ENCODE data around the gene PLTP. TPM values are rescaled to one million over a fixed set of nuclear protein-coding genes. Genes with fewer than 3 reads are reported as not detected.
A peak's percentile ranks its signal among the peaks of the same experiment; 100 is the strongest.

PLTP gene
- polyA plus RNA-seq, 3 donors, result 1.6 to 3.0 (median 2.9) TPM

DNA sequence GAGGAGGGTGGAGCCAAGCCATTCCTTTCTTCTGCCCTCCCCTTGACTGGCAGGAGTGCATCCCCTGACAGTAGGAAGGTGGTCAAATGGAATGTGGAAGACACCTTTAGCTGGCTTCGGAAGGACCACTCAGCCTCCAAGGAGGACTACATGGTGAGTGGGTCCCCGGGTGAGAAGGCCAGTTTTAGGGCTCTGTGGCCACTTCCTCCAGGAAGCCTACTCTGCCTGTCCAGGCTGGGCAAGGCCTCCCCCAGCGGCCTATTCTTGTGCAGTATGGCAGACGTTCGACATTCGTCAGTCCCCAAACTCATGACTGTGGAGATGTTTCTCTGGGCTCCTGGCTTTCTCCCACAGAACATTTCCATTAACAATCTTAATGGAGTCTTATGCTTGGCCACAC is 31.7 kb upstream of the PLTP start:
- WGBS (ENCODE audit: insufficient coverage), result 100% methylated on average over 2 of the region's 6 CpGs
- Mint-ChIP-seq H3K4me1 (peaks cover 36% of the 10 kb centered on the region), H3K4me3 (no peak overlapping the region), H3K27ac (peak overlapping the region; percentile 88 to 99 (median 98)), H3K36me3 (peaks cover 78 to 95% of the 10 kb centered on the region in 2 donors), H3K27me3 (ENCODE audit: low read depth in 3 of 3) (no peaks in the 10 kb centered on the region), H3K9me3 (no peaks in the 10 kb centered on the region)
- H3K9ac ChIP-seq (ENCODE audit: insufficient read depth, low read length, poor library complexity, severe bottlenecking), result no peak overlapping the region
- H3K27ac ChIP-seq (ENCODE audit: low read depth in 1 of 2, low read length in 2 of 2), result peak overlapping the region; percentile 72 to 82
- peaks cover 40 to 50% of the 10 kb centered on the region in 2 donors for H3K4me1 ChIP-seq (ENCODE audit: control insufficient read depth in 1 of 2, insufficient read depth in 2 of 2, low read length in 2 of 2)
- H3K79me2 ChIP-seq (ENCODE audit: insufficient read depth, low read length), result peaks cover under 1% of the 10 kb centered on the region
- peaks cover 33% of the 10 kb centered on the region for H4K20me1 ChIP-seq (ENCODE audit: insufficient read depth, low read length)
- H3K9me3 ChIP-seq (replicated peaks in 1 of 2; ENCODE audit: control insufficient read depth in 1 of 2, insufficient read depth in 1 of 2, low read length in 2 of 2), result no peaks in the 10 kb centered on the region
- TF ChIP-seq, protein P1, sequence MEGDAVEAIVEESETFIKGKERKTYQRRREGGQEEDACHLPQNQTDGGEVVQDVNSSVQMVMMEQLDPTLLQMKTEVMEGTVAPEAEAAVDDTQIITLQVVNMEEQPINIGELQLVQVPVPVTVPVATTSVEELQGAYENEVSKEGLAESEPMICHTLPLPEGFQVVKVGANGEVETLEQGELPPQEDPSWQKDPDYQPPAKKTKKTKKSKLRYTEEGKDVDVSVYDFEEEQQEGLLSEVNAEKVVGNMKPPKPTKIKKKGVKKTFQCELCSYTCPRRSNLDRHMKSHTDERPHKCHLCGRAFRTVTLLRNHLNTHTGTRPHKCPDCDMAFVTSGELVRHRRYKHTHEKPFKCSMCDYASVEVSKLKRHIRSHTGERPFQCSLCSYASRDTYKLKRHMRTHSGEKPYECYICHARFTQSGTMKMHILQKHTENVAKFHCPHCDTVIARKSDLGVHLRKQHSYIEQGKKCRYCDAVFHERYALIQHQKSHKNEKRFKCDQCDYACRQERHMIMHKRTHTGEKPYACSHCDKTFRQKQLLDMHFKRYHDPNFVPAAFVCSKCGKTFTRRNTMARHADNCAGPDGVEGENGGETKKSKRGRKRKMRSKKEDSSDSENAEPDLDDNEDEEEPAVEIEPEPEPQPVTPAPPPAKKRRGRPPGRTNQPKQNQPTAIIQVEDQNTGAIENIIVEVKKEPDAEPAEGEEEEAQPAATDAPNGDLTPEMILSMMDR (IDR thresholded peaks at IDR 0.05), result no peak
- no peak overlapping the region for H3K4me3 ChIP-seq (replicated peaks in 1 of 3; ENCODE audit: low read depth in 2 of 3, low read length in 3 of 3)
- no peak overlapping the region for H2AFZ ChIP-seq (ENCODE audit: insufficient read depth, low read depth, low read length, poor library complexity, severe bottlenecking)
- H3K27me3 ChIP-seq (ENCODE audit: control insufficient read depth in 2 of 2, insufficient read depth in 2 of 2, low read length in 2 of 2), result no peaks in the 10 kb centered on the region
- DNase-seq, result peak in 1 of 3 donors; percentile 23
- peaks cover 75 to 96% of the 10 kb centered on the region in 2 donors for H3K36me3 ChIP-seq (replicated peaks in 1 of 2; ENCODE audit: control insufficient read depth in 1 of 2, insufficient read depth in 2 of 2, low read length in 2 of 2)
- no peak overlapping the region for H3K4me2 ChIP-seq (replicated peaks; ENCODE audit: extremely low read depth, low read length, poor library complexity, severe bottlenecking)
- intact Hi-C loops (cut with micrococcal nuclease), result no loop called here

DNA sequence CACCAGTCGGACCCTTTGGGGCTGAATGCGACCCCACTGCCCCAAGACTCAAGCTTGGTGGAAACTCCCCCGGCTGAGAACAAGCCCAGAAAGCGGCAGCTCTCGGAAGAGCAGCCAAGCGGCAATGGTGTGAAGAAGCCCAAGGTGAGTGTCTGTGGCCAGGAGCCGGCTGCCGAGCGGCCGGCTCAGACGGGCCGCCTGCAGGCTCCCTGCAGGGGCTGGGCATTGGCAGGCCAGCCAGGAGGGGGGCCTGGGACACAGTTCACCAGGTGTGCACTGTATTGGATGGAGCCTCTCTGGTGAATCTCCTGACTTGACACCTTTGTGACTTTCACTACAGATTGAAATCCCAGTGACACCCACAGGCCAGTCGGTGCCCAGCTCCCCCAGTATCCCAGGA is 28.5 kb upstream of the PLTP start:
- Mint-ChIP-seq H3K36me3 (peaks cover 68 to 86% of the 10 kb centered on the region in 2 donors), H3K27me3 (ENCODE audit: low read depth in 3 of 3) (no peaks in the 10 kb centered on the region), H3K27ac (peak overlapping the region in 1 of 7 donors; percentile 21), H3K4me3 (no peak overlapping the region), H3K9me3 (no peaks in the 10 kb centered on the region), H3K4me1 (peaks cover 31% of the 10 kb centered on the region)
- Histone ChIP-seq H3K27me3 (ENCODE audit: control insufficient read depth in 2 of 2, insufficient read depth in 2 of 2, low read length in 2 of 2) (no peaks in the 10 kb centered on the region), H3K4me3 (replicated peaks in 1 of 3; ENCODE audit: low read depth in 2 of 3, low read length in 3 of 3) (no peak overlapping the region), H3K9me3 (replicated peaks in 1 of 2; ENCODE audit: control insufficient read depth in 1 of 2, insufficient read depth in 1 of 2, low read length in 2 of 2) (no peaks in the 10 kb centered on the region), H2AFZ (ENCODE audit: insufficient read depth, low read depth, low read length, poor library complexity, severe bottlenecking) (no peak overlapping the region), H3K79me2 (ENCODE audit: insufficient read depth, low read length) (peaks cover 30% of the 10 kb centered on the region), H3K4me1 (ENCODE audit: control insufficient read depth in 1 of 2, insufficient read depth in 2 of 2, low read length in 2 of 2) (peaks cover 27 to 30% of the 10 kb centered on the region in 2 donors), H3K36me3 (replicated peaks in 1 of 2; ENCODE audit: control insufficient read depth in 1 of 2, insufficient read depth in 2 of 2, low read length in 2 of 2) (peaks cover 72 to 84% of the 10 kb centered on the region in 2 donors), H4K20me1 (ENCODE audit: insufficient read depth, low read length) (peaks cover 25% of the 10 kb centered on the region), H3K27ac (ENCODE audit: low read depth in 1 of 2, low read length in 2 of 2) (no peak overlapping the region), H3K4me2 (replicated peaks; ENCODE audit: extremely low read depth, low read length, poor library complexity, severe bottlenecking) (no peak overlapping the region), H3K9ac (ENCODE audit: insufficient read depth, low read length, poor library complexity, severe bottlenecking) (no peak overlapping the region)
- intact Hi-C loops (cut with micrococcal nuclease), result no loop called here
- TF ChIP-seq, protein P1 (IDR thresholded peaks at IDR 0.05), result no peak
- DNase-seq, result no peak
- WGBS (ENCODE audit: insufficient coverage), result 98% methylated on average over 13 of the region's 13 CpGs

Data from CD14-positive monocyte (primary cell).